SK-N-MC (cell line): ENCODE data around the gene KCNAB2.

ENCODE experiments used
- DNase-seq: peaks from one replicate; pipeline ENCODE4 v3.0.0-alpha.2; 2011; ENCODE audit warnings: low read depth, low spot score
- H3K27ac ChIP-seq: fragments of 200-600 bp; sonication (generic); 2 replicates; pipeline ENCODE4 v1.5.1; 2016; ENCODE audit warnings: mixed run types
- H3K36me3 ChIP-seq: fragments of 200-600 bp; sonication (generic); 2 replicates; pipeline ENCODE4 v1.6.1; 2017; ENCODE audit warnings: antibody characterized with exemption, low read length, mixed read lengths; ENCODE audit not compliant: insufficient read depth
- H3K4me3 ChIP-seq: fragments of 200-600 bp; sonication (generic); 2 replicates; pipeline ENCODE4 v1.5.1; 2016
- H3K9ac ChIP-seq: fragments of 200-600 bp; sonication (generic); 2 replicates; pipeline ENCODE4 v1.8.0; 2017; ENCODE audit warnings: mixed run types, mixed read lengths; ENCODE audit not compliant: insufficient read length
- H3K9me3 ChIP-seq: fragments of 200-600 bp; sonication (generic); 2 replicates; pipeline ENCODE4 v1.6.1; 2017; ENCODE audit warnings: low read depth, mild to moderate bottlenecking, antibody characterized with exemption, low read length, moderate library complexity, mixed read lengths
- EZH2 ChIP-seq: fragments of 200-600 bp; sonication (generic); IDR thresholded peaks from one replicate; pipeline ENCODE4 v1.6.1; 2017; ENCODE audit warnings: antibody characterized with exemption
- FOXP2 ChIP-seq: optimal IDR thresholded peaks from 2 replicates; pipeline ENCODE3; 2011; ENCODE audit warnings: mild to moderate bottlenecking, moderate library complexity; ENCODE audit not compliant: insufficient read depth; ENCODE audit errors: extremely low read length, control extremely low read depth
- POLR2AphosphoS5 ChIP-seq: IDR thresholded peaks from 2 replicates; pipeline ENCODE4 v1.6.1; 2012; ENCODE audit warnings: mild to moderate bottlenecking, low read depth, low read length, borderline replicate concordance

Gene KCNAB2

DNA sequence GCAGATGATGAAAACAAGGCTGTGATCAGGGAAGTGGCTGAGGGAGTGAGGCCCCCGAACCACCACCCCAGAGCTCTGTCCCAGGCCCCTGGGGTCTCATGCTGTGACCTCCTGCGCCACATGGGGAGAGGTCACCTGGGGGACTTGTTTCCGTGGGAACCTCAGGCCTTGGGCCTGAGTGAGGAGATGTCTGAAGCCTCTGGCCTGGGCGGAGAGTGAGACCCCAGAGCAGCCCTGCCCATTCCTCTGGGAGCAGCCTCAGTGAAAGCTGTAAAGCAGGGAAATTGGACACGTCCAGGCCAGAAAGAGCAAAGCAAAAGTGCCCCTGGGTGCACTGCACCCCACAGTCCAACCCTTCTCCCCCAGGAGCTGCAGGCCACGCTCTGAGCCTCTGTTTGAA, 37.0 kb upstream of the KCNAB2 start:
- H3K27ac ChIP-seq = no peak overlapping the region
- no peak for DNase-seq
- H3K9me3 ChIP-seq = no peaks in the 10 kb centered on the region
- no peak overlapping the region for H3K4me3 ChIP-seq
- TF ChIP-seq POLR2AphosphoS5 (no peak), EZH2 (no peak), FOXP2 (no peak)
- H3K9ac ChIP-seq = no peak overlapping the region
- no peaks in the 10 kb centered on the region for H3K36me3 ChIP-seq

DNA sequence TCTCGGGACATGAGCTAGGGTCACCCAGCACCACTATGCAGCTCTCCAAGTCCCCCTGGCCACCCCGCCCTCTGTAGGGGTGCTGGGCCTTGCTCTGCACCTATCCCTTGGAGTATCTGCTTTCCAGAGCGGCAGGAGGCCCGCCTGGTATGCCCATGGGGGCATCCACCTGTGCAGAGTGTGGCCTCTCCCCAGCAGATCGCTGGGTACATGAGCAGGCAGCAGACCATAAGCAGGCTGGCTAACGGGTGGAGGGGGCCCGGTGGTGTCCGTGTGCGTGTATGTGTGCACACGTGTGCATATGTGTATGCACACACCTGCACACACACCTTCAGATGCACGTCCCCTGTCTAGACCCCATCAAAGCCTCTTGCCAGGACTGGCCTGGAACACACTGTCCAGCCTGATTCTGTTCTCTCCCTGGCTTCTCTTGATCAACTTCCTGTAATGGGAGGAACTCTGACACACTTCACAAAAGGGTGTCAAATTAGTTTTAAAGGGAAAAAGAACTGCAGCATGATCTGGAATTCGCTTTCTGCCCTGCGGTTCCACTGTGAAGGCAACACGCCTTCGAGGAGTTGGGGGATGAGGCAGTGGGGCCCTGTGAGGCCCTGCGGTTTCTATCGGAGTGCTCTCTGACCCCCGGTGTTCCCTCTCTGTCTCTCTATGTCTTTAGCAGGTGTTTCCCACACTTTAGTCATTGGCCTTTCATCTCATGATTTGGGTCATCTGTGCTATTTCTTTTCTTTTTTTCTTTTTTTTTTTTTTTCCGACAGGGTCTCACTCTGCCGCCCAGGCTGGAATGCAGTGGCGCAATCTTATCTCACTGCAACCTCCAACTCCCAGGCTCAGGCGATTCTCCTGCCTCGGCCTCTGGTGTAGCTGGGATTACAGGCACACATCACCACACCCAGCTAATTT, 36.3 kb upstream of the KCNAB2 start:
- Histone ChIP-seq H3K27ac (no peak overlapping the region), H3K36me3 (no peaks in the 10 kb centered on the region), H3K4me3 (no peak overlapping the region), H3K9ac (no peak overlapping the region), H3K9me3 (no peaks in the 10 kb centered on the region)
- DNase-seq = no peak
- TF ChIP-seq POLR2AphosphoS5 (no peak), FOXP2 (no peak), EZH2 (no peak)

DNA sequence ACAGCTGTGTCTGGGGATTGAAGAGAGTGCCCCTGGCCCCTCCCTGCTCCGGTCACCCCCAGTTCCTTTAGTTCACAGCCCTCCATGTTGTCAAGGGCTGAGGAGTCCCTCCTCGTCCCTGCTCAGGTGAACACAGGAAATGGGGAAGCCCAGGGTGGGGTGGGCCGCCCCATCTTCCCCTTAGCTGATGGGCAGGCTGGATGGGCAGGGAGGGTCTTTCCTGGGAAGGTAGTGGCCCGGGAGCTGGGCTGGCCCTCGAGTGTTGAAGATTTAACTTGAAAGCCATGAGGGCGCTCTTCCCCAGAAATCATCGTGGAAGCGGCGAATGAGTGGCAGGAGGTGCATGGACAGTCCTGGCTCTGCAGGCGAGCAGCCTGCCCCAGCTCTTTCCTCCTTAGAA, 35.1 kb upstream of the KCNAB2 start:
- Histone ChIP-seq H3K36me3 (no peaks in the 10 kb centered on the region), H3K9ac (no peak overlapping the region), H3K9me3 (no peaks in the 10 kb centered on the region), H3K4me3 (no peak overlapping the region), H3K27ac (no peak overlapping the region)
- no peak for DNase-seq
- TF ChIP-seq FOXP2 = no peak
- TF ChIP-seq POLR2AphosphoS5 = no peak

DNA sequence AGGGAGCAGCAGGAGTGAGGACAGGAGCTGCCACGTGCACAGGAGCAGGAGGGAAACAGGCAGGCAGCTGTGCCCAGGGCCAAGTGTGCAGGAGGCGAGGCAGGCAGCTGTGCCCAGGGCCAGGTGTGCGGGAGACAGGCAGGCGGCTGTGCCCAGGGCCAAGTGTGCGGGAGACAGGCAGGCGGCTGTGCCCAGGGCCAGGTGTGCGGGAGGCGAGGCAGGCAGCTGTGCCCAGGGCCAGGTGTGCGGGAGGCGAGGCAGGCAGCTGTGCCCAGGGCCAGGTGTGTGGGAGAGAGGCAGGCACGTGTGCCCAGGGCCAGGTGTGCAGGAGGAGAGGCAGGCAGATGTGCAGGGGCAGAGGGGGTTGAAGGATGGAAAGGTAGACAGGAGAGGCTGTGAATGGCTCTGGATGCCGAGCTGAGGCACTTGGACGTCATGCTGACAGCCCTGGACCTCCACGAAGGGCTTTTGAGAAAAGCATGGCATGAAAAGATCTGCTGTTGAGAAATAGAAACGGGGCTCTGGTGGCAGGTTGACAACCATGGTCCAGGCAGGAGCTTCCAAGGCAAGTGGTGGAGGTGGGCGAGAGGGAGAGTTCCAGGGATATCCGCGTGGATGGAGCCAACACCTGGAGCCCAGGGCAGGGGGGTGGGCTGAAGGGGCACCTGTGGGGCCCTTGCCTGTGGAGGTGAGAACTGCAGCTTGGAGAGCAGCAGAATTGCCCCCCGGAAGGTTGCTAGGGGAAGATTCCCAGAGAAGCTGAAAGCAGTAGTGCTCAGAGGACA, 34.3 kb upstream of the KCNAB2 start:
- no peaks in the 10 kb centered on the region for H3K36me3 ChIP-seq
- TF ChIP-seq EZH2 (no peak), FOXP2 (no peak), POLR2AphosphoS5 (no peak)
- no peak for DNase-seq
- no peak overlapping the region for H3K27ac ChIP-seq
- H3K4me3 ChIP-seq = no peak overlapping the region
- no peak overlapping the region for H3K9ac ChIP-seq
- no peaks in the 10 kb centered on the region for H3K9me3 ChIP-seq

DNA sequence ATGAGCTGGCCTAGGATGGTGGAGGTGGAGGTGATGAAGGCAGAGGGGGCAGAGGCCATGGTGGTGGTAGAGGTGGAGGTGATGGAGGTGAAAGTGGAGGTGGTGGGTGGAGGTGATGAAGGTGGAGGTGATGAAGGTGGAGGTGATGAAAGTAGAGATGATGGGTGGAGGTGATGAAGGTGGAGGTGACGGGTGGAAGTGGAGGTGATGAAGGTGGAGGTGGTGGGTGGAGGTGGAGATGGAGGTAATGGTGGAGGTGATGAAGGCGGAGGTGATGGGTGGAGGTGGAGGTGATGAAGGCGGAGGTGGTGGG, 33.8 kb upstream of the KCNAB2 start:
- Histone ChIP-seq H3K36me3 (no peaks in the 10 kb centered on the region), H3K9me3 (no peaks in the 10 kb centered on the region), H3K9ac (no peak overlapping the region), H3K4me3 (no peak overlapping the region), H3K27ac (no peak overlapping the region)
- DNase-seq = no peak
- TF ChIP-seq FOXP2 = no peak
- no peak for TF ChIP-seq EZH2
- no peak for TF ChIP-seq POLR2AphosphoS5

DNA sequence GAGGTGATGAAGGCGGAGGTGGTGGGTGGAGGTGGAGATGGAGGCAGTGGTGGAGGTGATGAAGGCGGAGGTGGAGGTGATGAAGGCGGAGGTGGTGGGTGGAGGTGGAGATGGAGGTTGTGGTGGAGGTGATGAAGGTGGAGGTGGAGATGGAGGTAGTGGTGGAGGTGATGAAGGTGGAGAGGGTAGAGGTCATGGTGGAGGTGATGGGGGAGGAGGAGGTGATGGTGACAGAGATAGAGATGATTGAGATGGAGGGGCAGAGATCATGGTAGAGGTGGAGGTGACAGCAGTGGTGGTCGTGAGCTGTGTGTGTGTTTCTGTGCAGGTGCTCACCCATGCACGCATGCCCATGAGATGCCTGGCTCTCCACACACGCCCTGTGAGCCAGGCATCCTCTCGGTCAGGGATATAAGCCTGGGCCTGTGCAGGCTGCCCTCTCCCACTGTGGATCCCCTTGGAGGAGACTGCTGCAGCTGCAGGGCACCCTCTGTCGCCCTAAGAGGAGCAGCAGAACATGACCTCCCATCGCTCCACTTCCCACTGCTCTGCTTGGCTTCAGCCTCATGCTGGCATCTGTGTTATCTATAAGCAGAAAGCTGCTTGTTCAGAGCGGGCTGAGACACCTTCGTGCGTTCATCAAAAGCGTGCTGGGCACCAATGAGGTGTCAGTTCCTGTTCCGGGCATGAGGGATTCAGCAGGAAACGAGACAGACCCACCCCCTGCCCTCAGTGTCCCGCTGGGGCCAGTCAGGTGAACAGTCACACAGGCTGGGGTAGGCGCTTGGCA, 33.0 kb upstream of the KCNAB2 start:
- Histone ChIP-seq H3K9me3 (no peaks in the 10 kb centered on the region), H3K36me3 (no peaks in the 10 kb centered on the region), H3K4me3 (no peak overlapping the region), H3K9ac (no peak overlapping the region), H3K27ac (no peak overlapping the region)
- DNase-seq = no peak
- TF ChIP-seq EZH2 (no peak), FOXP2 (no peak), POLR2AphosphoS5 (no peak)

DNA sequence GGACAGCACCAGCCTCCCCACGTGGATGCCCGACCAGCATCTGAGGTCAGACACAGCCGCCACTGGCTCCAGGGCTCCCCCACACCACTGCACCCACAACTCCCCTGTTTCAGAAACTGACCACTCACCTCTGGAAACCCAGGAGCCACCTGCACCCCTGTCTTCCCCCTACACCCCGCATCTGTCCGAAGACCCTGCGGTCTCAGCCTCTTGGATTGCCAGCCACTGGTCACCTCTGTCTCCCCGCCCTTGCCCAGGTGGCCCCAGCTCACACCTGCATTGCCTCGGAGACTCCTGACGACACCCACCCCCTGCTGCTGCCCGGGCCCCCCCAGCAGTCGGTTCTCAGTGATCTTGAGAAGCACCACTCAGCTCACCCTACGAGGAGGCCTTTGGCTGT, 32.2 kb upstream of the KCNAB2 start:
- no peak overlapping the region for H3K27ac ChIP-seq
- TF ChIP-seq EZH2 (no peak), POLR2AphosphoS5 (no peak), FOXP2 (no peak)

DNA sequence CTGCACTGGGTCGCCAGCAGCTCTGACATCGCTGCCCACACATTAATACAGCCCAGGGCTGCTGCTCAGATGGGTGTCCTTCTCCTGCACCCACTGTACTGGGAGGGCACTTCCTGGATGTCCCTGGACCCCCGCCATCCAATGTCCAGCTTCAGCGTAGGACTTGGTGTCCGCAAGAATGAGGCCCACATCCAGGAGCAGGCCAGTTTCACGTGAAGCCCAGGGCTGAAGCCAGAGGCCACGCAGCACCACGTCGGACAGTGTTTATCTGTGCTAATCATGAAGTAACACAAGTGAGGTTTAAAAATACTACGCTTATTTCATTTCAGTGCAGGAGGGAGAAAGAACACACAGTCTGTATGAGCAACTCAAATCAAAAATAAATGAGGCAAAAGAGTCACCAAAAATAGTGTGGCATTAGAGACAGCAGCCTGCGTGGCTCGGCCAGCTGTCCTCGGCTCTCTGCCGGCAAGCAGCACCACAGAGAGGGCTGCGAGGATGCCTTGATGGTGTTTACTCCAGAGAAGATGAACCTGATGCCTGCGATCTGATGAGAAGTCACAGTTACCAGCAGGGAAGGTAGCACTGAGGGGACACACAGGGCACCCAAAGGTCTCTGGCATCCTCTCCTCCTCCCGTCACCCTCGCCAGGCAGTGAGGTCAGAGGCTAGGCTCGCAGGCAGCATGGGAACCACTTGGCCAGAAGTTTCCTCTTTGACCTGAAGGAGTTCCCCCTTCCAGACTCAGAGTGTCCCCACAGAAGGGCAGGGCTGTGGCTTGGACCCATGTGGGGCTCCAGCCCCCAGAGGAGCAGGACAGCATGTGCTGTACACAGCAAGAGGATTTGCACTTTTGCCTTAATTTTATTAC, 31.3 kb upstream of the KCNAB2 start:
- TF ChIP-seq EZH2 (no peak), POLR2AphosphoS5 (no peak), FOXP2 (no peak)
- Histone ChIP-seq H3K36me3 (no peaks in the 10 kb centered on the region), H3K9me3 (no peaks in the 10 kb centered on the region), H3K27ac (no peak overlapping the region), H3K4me3 (no peak overlapping the region), H3K9ac (no peak overlapping the region)
- no peak for DNase-seq

More for the DNA sequence above, 32.2 kb upstream of the KCNAB2 start:
- Histone ChIP-seq H3K9me3 (no peaks in the 10 kb centered on the region), H3K36me3 (no peaks in the 10 kb centered on the region), H3K4me3 (no peak overlapping the region), H3K9ac (no peak overlapping the region)
- no peak for DNase-seq
